BLaER1 (cell line): ENCODE measurements around the gene FAM120A.

Experiments
- H3K27ac ChIP-seq: shearing (Covaris generic); formaldehyde crosslinking; 2 replicates; pipeline ENCODE4 v1.8.1; 2022
- H3K27me3 ChIP-seq: shearing (Covaris generic); formaldehyde crosslinking; 2 replicates; pipeline ENCODE4 v1.8.1; 2022
- H3K36me3 ChIP-seq: shearing (Covaris generic); formaldehyde crosslinking; 2 replicates; pipeline ENCODE4 v1.8.1; 2022
- H3K4me1 ChIP-seq: shearing (Covaris generic); formaldehyde crosslinking; 2 replicates; pipeline ENCODE4 v1.8.1; 2022
- H3K4me2 ChIP-seq: shearing (Covaris generic); formaldehyde crosslinking; 2 replicates; pipeline ENCODE4 v1.8.1; 2022
- H3K4me3 ChIP-seq: shearing (Covaris generic); formaldehyde crosslinking; 2 replicates; pipeline ENCODE4 v1.8.1; 2022
- H3K9ac ChIP-seq: shearing (Covaris generic); formaldehyde crosslinking; 2 replicates; pipeline ENCODE4 v1.8.1; 2022
- H3K9me3 ChIP-seq: shearing (Covaris generic); formaldehyde crosslinking; 2 replicates; pipeline ENCODE4 v1.8.1; 2022
- H4K20me1 ChIP-seq: shearing (Covaris generic); formaldehyde crosslinking; 2 replicates; pipeline ENCODE4 v1.8.1; 2022
- Cebpa-rat ChIP-seq: shearing (Covaris generic); IDR thresholded peaks from 2 replicates; pipeline ENCODE4 v1.8.1; 2022

Gene FAM120A

GRCh38 chr9:93460689-93461413 is 9.4 kb downstream of the FAM120A start:
- Histone ChIP-seq H3K4me3 (no peak overlapping the region), H3K27me3 (no peaks in the 10 kb centered on the region), H3K4me2 (peak overlapping the region; percentile 31; the same call in 1 of the 2 replicates), H3K9me3 (no peaks in the 10 kb centered on the region; the same call in 1 of the 2 replicates), H3K27ac (no peak overlapping the region), H3K4me1 (peaks cover 45% of the 10 kb centered on the region), H3K36me3 (peaks cover 44% of the 10 kb centered on the region), H4K20me1 (peaks cover 99% of the 10 kb centered on the region), H3K9ac (no peak overlapping the region)
- TF ChIP-seq Cebpa-rat, result no peak

DNA sequence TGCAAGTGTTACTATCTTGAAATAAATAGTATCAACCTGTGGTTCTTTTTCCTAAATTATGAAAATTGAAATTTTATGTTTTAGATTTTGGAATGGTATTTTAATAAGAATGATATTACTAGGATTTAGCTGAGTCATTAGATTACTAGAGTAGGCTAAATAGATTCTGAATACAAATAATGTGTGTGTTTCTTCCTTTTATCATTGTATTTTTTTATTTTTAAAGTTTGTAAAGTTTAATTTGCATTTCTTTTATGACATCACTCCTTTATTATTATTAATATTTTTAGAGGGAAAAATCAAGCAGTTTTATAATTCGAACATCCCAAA is 9.9 kb downstream of the FAM120A start:
- Histone ChIP-seq H3K9ac (no peak overlapping the region), H3K27me3 (no peaks in the 10 kb centered on the region), H3K36me3 (peaks cover 42% of the 10 kb centered on the region), H3K4me2 (no peak overlapping the region), H3K4me3 (no peak overlapping the region), H4K20me1 (peaks cover 100% of the 10 kb centered on the region), H3K27ac (no peak overlapping the region), H3K9me3 (no peaks in the 10 kb centered on the region; the same call in 1 of the 2 replicates), H3K4me1 (peaks cover 50% of the 10 kb centered on the region)
- no peak for TF ChIP-seq Cebpa-rat

DNA sequence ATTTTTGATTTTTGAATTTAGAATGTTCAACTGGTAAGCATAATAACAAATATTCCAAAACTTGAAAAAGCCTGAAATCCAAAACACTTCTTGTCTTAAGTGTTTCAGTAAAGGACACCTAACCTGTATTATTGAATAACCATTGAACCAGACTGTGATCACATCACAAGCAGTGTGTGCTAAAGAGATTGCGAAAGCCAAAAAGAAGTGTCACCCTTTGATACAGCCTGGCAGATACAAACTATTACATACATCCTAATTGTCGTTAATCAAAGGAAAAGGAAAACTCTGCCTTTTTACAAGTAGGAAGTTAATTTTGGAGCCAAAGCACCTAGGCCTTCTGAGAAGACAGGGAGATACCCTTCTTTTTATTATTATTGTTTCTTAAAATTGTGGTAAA is 10.3 kb downstream of the FAM120A start:
- Histone ChIP-seq H4K20me1 (peaks cover 100% of the 10 kb centered on the region), H3K27me3 (no peaks in the 10 kb centered on the region), H3K27ac (no peak overlapping the region), H3K9ac (no peak overlapping the region), H3K4me2 (no peak overlapping the region), H3K4me3 (no peak overlapping the region), H3K36me3 (peaks cover 38% of the 10 kb centered on the region), H3K9me3 (no peaks in the 10 kb centered on the region; the same call in 1 of the 2 replicates), H3K4me1 (peaks cover 54% of the 10 kb centered on the region)
- TF ChIP-seq Cebpa-rat, result no peak

DNA sequence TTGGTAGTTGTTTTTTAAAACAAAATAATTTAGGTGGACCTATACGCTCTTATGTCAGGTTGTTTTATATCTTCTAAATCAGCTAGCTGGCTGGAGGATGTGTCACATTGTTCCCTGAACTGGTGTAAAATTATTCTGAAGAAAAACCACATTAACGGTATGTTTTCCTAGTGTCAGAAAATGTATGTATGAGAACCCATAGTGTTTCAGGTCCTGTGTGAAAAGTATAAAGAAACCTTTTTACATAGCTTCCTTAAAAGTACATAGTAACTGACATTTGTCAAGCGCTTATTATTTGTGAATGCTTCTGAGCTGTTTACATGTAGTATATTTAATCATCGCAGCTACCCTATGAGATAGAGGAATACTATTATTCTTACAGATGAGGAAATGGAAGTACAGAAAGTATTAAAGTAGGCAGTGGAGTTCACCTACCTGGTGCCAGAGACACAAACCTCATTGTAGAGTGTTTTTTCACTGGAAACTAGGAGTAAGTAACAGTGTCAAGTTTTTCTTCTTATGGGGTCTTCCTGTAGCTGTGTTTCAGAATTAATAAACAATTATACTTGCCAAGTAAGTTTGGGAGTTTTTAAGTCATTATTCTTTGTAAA is 12.3 kb downstream of the FAM120A start:
- peaks cover 100% of the 10 kb centered on the region for H4K20me1 ChIP-seq
- no peaks in the 10 kb centered on the region for H3K27me3 ChIP-seq
- peak overlapping the region; percentile 23; the same call in 1 of the 2 replicates for H3K4me2 ChIP-seq
- no peak overlapping the region for H3K4me3 ChIP-seq
- H3K36me3 ChIP-seq, result peaks cover 22% of the 10 kb centered on the region; the same call in 1 of the 2 replicates
- no peak overlapping the region for H3K9ac ChIP-seq
- no peak for TF ChIP-seq Cebpa-rat
- H3K27ac ChIP-seq, result no peak overlapping the region
- no peaks in the 10 kb centered on the region for H3K9me3 ChIP-seq
- peaks cover 66% of the 10 kb centered on the region for H3K4me1 ChIP-seq

GRCh38 chr9:93464395-93464794 is 12.9 kb downstream of the FAM120A start:
- Histone ChIP-seq H4K20me1 (peaks cover 100% of the 10 kb centered on the region), H3K27ac (no peak overlapping the region), H3K4me1 (peaks cover 65% of the 10 kb centered on the region), H3K9me3 (no peaks in the 10 kb centered on the region), H3K4me3 (no peak overlapping the region), H3K9ac (no peak overlapping the region), H3K36me3 (peaks cover 17% of the 10 kb centered on the region; the same call in 1 of the 2 replicates), H3K27me3 (no peaks in the 10 kb centered on the region), H3K4me2 (peak overlapping the region; percentile 23)
- TF ChIP-seq Cebpa-rat, result no peak

DNA sequence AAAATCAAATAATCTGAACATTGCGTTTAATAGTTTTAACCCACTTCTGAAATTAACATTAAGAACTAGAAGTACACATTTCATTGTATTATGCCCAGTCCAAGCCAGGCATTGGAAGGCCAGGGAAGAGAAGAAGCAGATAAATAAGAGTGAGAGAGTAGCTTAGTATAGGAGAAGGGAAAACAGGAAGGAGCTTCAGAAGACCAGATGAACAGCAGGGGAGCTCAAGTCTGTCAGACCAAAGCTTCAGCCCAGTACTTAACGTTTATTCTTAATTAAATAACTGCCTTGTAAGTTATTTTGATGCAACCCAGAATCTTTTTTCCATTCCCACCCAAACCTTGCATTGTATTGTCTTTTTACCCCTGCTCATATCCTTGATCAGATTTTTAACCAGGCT is 13.4 kb downstream of the FAM120A start:
- no peak for TF ChIP-seq Cebpa-rat
- H3K36me3 ChIP-seq, result peaks cover 13% of the 10 kb centered on the region; the same call in 1 of the 2 replicates
- no peaks in the 10 kb centered on the region for H3K9me3 ChIP-seq
- H3K27me3 ChIP-seq, result no peaks in the 10 kb centered on the region
- peaks cover 61% of the 10 kb centered on the region for H3K4me1 ChIP-seq
- H3K9ac ChIP-seq, result no peak overlapping the region
- peak overlapping the region; percentile 23 for H3K4me2 ChIP-seq
- H3K27ac ChIP-seq, result no peak overlapping the region
- H4K20me1 ChIP-seq, result peaks cover 100% of the 10 kb centered on the region
- no peak overlapping the region for H3K4me3 ChIP-seq

DNA sequence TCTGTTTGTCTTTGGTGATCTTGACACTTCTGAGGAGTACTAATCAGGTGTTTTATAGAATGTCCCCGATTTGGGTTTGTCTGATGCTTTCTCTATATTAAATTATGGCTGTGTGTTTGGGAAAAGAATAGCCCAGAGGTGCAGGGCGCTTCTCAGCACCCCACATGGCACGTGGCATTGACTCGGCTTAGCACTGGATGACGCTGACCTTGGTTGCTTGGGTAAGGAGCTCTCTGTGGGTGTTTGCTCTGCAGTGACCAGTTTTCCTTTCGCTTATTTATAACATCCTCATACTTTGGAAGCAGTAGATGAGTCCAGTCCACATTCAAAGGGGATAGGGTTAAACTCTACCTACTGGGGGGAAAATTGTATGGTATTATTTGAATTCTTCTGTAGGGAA is 14.4 kb downstream of the FAM120A start:
- H3K4me3 ChIP-seq, result no peak overlapping the region
- peaks cover 52% of the 10 kb centered on the region for H3K4me1 ChIP-seq
- H4K20me1 ChIP-seq, result peaks cover 100% of the 10 kb centered on the region
- H3K9ac ChIP-seq, result no peak overlapping the region
- no peak overlapping the region for H3K4me2 ChIP-seq
- no peaks in the 10 kb centered on the region for H3K9me3 ChIP-seq
- H3K36me3 ChIP-seq, result peaks cover 20% of the 10 kb centered on the region
- H3K27me3 ChIP-seq, result no peaks in the 10 kb centered on the region
- H3K27ac ChIP-seq, result no peak overlapping the region
- no peak for TF ChIP-seq Cebpa-rat

DNA sequence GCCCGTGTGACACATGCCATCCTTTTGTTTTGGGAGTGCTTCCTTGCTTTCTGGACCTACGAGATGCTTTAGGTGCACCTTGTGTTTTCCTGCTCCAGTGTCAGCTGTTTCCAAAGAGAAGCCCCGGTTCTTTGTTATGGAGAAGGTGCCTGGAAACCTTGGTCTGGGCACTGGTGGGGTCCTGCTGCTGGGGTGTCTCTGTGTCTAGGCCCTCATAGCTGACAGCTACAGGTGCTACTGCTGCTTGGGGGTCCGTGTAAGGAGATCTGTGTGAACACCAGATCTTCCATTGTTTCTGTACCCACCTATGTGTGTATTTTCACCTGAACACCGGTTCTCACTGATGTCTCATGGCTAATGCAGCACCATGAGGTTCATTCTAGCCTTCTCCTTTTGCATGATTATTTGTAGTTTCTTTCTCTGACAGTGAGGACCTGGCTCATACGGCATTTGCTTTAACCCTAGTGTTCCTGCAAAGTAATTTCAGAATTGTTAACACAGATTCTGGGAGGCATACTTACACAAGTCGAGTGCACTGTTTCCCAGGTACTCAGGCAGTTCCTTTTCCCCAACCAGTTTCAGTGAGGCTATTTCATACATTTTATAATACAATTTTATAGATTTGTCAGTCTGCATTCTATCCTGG is 15.1 kb downstream of the FAM120A start:
- Histone ChIP-seq H4K20me1 (peaks cover 100% of the 10 kb centered on the region), H3K27me3 (no peaks in the 10 kb centered on the region), H3K4me1 (peaks cover 49% of the 10 kb centered on the region), H3K4me2 (peak overlapping the region; percentile 49), H3K27ac (no peak overlapping the region), H3K9me3 (no peaks in the 10 kb centered on the region), H3K36me3 (peaks cover 27% of the 10 kb centered on the region), H3K4me3 (no peak overlapping the region), H3K9ac (no peak overlapping the region)
- TF ChIP-seq Cebpa-rat, result no peak

GRCh38 chr9:93467062-93467416 is 15.6 kb downstream of the FAM120A start:
- Histone ChIP-seq H3K4me2 (peak overlapping the region; percentile 49), H3K9me3 (no peaks in the 10 kb centered on the region), H4K20me1 (peaks cover 95% of the 10 kb centered on the region), H3K9ac (no peak overlapping the region), H3K27me3 (no peaks in the 10 kb centered on the region), H3K27ac (no peak overlapping the region), H3K4me1 (peaks cover 49% of the 10 kb centered on the region), H3K36me3 (peaks cover 27% of the 10 kb centered on the region), H3K4me3 (no peak overlapping the region)
- TF ChIP-seq Cebpa-rat, result no peak

- Histone ChIP-seq H3K9me3 (no peaks in the 10 kb centered on the region), H3K36me3 (peaks cover 27% of the 10 kb centered on the region), H3K9ac (no peak overlapping the region), H4K20me1 (peaks cover 91% of the 10 kb centered on the region), H3K4me1 (peaks cover 49% of the 10 kb centered on the region), H3K4me2 (peak overlapping the region; percentile 49), H3K4me3 (no peak overlapping the region), H3K27me3 (no peaks in the 10 kb centered on the region), H3K27ac (no peak overlapping the region)
- no peak for TF ChIP-seq Cebpa-rat
Observed at GRCh38 chr9:93467462-93467861, 16.0 kb downstream of the FAM120A start.
